Immature natural killer cell (primary cell): ENCODE measurements around the gene ANKRD52. TPM values are rescaled to one million over a fixed set of nuclear protein-coding genes. Genes with fewer than 3 reads are reported as not detected.
A peak's percentile ranks its signal among the peaks of the same experiment; 100 is the strongest.
"Not testable (repeated sequence)": the region's sequence is repeated elsewhere in the genome, so short reads cannot be mapped to it uniquely, and the experiment has no call there.

Source experiments
- DNase-seq, 3 donors: peaks; one replicate each; pipeline ENCODE4 v3.0.0; 2022; ENCODE audit warnings: mixed read lengths in 1 of 3
- H3K27ac Mint-ChIP-seq, 6 donors: one replicate each; pipeline ENCODE4 v1.8.0; 2020; ENCODE audit warnings: mixed read lengths in 6 of 6, mild to moderate bottlenecking in 5 of 6, inconsistent platforms in 4 of 6, moderate library complexity in 3 of 6
- H3K27me3 Mint-ChIP-seq, 3 donors: one replicate each; pipeline ENCODE4 v1.8.0; 2020 to 2021; ENCODE audit warnings: low read depth in 3 of 3, mild to moderate bottlenecking in 3 of 3, mixed read lengths in 3 of 3, moderate library complexity in 3 of 3, inconsistent platforms in 1 of 3
- H3K36me3 Mint-ChIP-seq, 3 donors: one replicate each; pipeline ENCODE4 v1.8.0; 2020; ENCODE audit warnings: mixed read lengths in 3 of 3, inconsistent platforms in 2 of 3, mild to moderate bottlenecking in 2 of 3
- H3K4me1 Mint-ChIP-seq, 2 donors: one replicate each; pipeline ENCODE4 v1.8.0; 2020; ENCODE audit warnings: inconsistent platforms in 2 of 2, mild to moderate bottlenecking in 2 of 2, mixed read lengths in 2 of 2, moderate library complexity in 1 of 2
- H3K4me3 Mint-ChIP-seq, 5 donors: one replicate each; pipeline ENCODE4 v1.8.0; 2020; ENCODE audit warnings: mild to moderate bottlenecking in 5 of 5, mixed read lengths in 5 of 5, inconsistent platforms in 3 of 5, moderate library complexity in 3 of 5
- H3K9me3 Mint-ChIP-seq, 6 donors: one replicate each; pipeline ENCODE4 v1.8.0; 2020; ENCODE audit warnings: mild to moderate bottlenecking in 6 of 6, mixed read lengths in 6 of 6, inconsistent platforms in 4 of 6, moderate library complexity in 3 of 6
- polyA plus RNA-seq, 3 donors: library from polyadenylated mRNA; unstranded; fragments of 300-500 nt; fragmentation: Illumina TruSeq; gene quantifications; one replicate each; pipeline ENCODE4 v1.2.3, GENCODE V29; 2021

The ANKRD52 gene
- polyA plus RNA-seq, 3 donors from 2014 or later, result 3.2 to 23.3 (median 3.7) TPM

GRCh38 chr12:56206452-56207166 is 51.6 kb downstream of the ANKRD52 start:
- no peaks in the 10 kb centered on the region for H3K9me3 Mint-ChIP-seq
- H3K27ac Mint-ChIP-seq, result peak overlapping the region in 3 of 6 donors; percentile 25 to 53 (median 31)
- peaks cover 0 to 5% of the 10 kb centered on the region in 2 donors for H3K4me1 Mint-ChIP-seq
- peak in 1 of 3 donors; percentile 29 for DNase-seq
- H3K4me3 Mint-ChIP-seq, result no peak overlapping the region
- peaks cover 13 to 34% (median 23%) of the 10 kb centered on the region in 3 donors for H3K36me3 Mint-ChIP-seq
- no peaks in the 10 kb centered on the region for H3K27me3 Mint-ChIP-seq

DNA sequence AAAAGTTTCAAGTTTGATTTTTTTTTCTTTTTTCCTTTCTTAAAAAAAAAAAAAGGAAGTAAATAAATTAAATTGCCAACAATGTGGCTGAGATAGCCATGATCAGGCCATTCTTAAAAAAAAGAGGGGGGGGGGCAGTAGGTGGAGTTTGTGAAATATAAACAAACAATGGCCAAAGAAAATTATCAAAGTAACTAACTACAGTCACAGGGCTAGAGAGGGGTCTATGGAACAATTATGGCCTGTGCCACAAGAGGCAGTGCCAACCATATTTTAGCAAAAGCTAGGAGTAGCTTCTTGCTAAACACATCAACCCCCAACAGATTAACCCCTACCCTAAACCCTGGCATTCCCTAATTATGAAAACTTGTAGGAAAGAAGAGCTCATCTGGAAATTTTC is 52.7 kb downstream of the ANKRD52 start:
- Mint-ChIP-seq H3K27me3 (no peaks in the 10 kb centered on the region), H3K36me3 (peaks cover 10 to 28% (median 19%) of the 10 kb centered on the region in 3 donors), H3K4me3 (no peak overlapping the region), H3K9me3 (no peaks in the 10 kb centered on the region), H3K27ac (peak overlapping the region in 1 of 6 donors; percentile 28), H3K4me1 (peaks cover 0 to 5% of the 10 kb centered on the region in 2 donors)
- DNase-seq, result no peak

DNA sequence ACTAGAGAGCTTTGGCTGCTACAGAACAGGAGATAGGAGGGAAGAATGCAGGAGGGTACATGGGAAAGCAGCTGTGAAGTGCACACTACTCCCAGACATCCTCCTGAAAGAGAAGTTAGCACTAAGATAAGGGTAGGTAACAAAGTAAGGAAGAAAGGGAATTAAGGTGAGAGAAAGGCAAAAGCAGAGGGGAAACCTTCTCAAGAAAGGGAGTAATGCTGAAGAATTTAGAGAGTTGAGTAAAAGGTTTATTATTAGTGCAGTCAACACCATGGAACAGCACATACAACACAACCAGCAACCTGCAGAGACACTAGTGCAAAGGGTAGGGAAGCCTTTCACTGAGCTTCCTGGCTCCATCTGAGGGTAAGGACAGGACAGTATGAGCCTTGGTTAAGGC is 53.9 kb downstream of the ANKRD52 start:
- Mint-ChIP-seq H3K27me3 (no peaks in the 10 kb centered on the region), H3K4me3 (no peak overlapping the region), H3K27ac (peak overlapping the region in 2 of 6 donors; percentile 70 to 73), H3K36me3 (peaks cover 10 to 20% (median 16%) of the 10 kb centered on the region in 3 donors), H3K9me3 (no peaks in the 10 kb centered on the region), H3K4me1 (peaks cover 0 to 5% of the 10 kb centered on the region in 2 donors)
- no peak for DNase-seq

DNA sequence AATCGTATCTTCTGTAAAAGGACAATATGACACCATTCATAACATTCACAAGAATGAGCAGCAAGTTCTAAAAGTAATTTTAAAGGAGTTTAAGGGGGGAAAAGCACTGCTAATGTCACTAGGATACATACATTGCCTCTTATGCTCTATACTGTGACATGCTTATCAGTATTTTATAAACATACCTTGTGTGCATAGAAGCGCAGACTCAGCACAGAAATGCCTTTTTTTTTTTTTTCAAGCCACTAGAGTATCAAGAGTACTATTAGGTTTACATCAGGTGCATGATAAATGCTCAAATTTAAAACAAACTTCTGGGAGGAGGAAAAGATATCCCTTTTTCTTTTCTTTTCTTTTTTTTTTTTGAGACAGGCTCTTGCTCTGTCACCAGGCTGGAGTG is 55.3 kb downstream of the ANKRD52 start:
- Mint-ChIP-seq H3K4me1 (peaks cover 0 to 5% of the 10 kb centered on the region in 2 donors), H3K36me3 (peaks cover 10 to 16% (median 15%) of the 10 kb centered on the region in 3 donors), H3K4me3 (no peak overlapping the region), H3K27ac (peak overlapping the region in 3 of 6 donors; percentile 1 to 37 (median 20)), H3K27me3 (peaks cover 0 to 1% (median 0%) of the 10 kb centered on the region in 3 donors), H3K9me3 (no peaks in the 10 kb centered on the region)
- no peak for DNase-seq

DNA sequence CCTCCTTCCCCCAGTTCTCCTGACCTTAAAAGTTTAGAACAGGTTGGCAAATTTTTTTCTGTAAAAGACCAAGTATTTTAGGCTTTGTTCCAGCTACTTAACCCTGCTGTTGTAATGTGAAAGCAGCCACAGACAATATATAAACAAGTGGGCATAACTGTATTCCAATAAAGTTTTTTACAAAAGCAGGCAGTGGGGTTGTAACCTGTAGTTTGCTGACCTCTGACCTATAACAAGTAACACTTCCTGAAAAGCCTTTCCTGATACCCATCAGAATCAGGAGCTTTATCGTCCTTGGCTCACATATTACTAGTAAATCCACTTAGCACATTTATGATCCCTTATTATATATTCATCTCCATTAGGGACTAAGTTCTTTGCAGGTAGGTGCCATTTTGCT is 55.8 kb downstream of the ANKRD52 start:
- no peak for DNase-seq
- Mint-ChIP-seq H3K4me1 (peaks cover 0 to 5% of the 10 kb centered on the region in 2 donors), H3K36me3 (peaks cover 5 to 13% (median 10%) of the 10 kb centered on the region in 3 donors), H3K27ac (peak overlapping the region in 3 of 6 donors; percentile 1 to 57 (median 20)), H3K4me3 (no peak overlapping the region), H3K9me3 (no peaks in the 10 kb centered on the region), H3K27me3 (peaks cover 0 to 1% (median 0%) of the 10 kb centered on the region in 3 donors)

- Mint-ChIP-seq H3K4me1 (peaks cover 0 to 5% of the 10 kb centered on the region in 2 donors), H3K9me3 (no peaks in the 10 kb centered on the region), H3K27ac (peak overlapping the region in 1 of 6 donors; percentile 17), H3K27me3 (peaks cover 0 to 1% (median 0%) of the 10 kb centered on the region in 3 donors), H3K36me3 (peaks cover 0 to 4% (median 0%) of the 10 kb centered on the region in 3 donors), H3K4me3 (no peak overlapping the region)
- no peak for DNase-seq
These were observed 59.3 kb downstream of the ANKRD52 start for GRCh38 chr12:56198836-56199235.

- H3K27ac Mint-ChIP-seq, result peak overlapping the region in 1 of 6 donors; percentile 5
- peaks cover 0 to 3% (median 0%) of the 10 kb centered on the region in 3 donors for H3K27me3 Mint-ChIP-seq
- H3K4me1 Mint-ChIP-seq, result peaks cover 3 to 10% of the 10 kb centered on the region in 2 donors
- H3K9me3 Mint-ChIP-seq, result no peaks in the 10 kb centered on the region
- H3K36me3 Mint-ChIP-seq, result peaks cover 0 to 4% (median 0%) of the 10 kb centered on the region in 3 donors
- no peak overlapping the region for H3K4me3 Mint-ChIP-seq
- no peak for DNase-seq
These were observed 60.1 kb downstream of the ANKRD52 start for GRCh38 chr12:56197921-56198635.

DNA sequence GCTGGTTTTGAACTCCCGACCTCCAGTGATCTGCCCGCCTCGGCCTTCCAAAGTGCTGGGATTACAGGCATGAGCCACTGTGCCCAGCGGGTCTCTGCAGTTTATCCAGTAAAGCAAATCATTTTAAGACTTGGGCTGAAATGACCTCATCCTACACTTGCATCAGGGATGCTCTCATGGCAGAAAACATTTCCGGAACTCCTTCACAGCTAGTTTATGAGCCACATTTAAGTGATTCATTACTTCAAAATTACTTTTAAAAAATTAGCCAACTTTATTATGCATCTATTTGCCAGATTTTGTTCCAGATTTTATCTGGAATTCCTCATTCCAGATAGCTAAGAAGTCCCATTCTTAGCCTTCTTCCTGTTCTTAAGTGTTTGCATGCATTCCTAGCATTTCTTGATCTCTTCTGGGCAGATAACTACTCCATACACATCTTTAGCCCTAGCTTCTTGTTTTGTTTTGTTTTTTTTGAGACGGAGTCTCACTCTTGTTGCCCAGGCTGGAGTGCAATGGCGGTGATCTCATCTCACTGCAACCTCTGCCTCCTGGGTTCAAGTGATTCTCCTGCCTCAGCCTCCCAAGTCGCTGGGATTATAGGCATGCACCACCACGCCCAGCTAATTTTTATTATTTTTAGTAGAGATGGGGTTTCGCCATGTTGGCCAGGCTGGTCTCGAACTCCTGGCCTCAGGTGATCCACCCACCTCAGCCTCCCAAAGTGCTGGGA is 61.2 kb downstream of the ANKRD52 start:
- H3K27ac Mint-ChIP-seq, H3K4me3 Mint-ChIP-seq, H3K36me3 Mint-ChIP-seq, H3K9me3 Mint-ChIP-seq, DNase-seq, H3K27me3 Mint-ChIP-seq: not testable (repeated sequence)
- peaks cover 9 to 13% of the 10 kb centered on the region in 2 donors for H3K4me1 Mint-ChIP-seq

DNA sequence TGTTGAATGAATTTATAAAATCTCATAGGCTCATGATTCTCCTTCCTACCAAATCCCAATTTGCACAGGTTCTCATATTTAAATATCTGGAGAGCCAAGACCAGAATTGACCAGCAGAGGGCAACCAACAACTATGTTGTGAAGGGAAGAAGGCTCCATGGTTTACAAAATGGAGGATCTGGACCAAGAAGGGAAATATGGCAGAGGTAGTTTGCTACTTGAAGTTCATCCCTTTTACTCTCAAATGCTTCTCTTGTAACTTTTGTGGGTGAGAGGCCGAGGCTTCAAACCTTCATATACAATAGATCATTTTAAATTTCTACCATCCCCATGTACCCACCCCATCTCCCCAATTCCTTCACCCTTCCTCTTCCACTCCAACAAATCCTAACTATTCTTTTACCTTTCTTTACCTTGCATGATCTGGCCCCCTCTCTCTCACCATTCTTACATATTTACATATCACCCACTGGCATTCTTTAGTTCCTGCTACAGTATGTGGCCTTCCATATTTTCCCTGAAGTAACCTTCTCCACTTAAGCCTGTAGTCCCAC is 65.1 kb downstream of the ANKRD52 start:
- Mint-ChIP-seq H3K4me1 (peaks cover 28 to 37% of the 10 kb centered on the region in 2 donors), H3K9me3 (no peaks in the 10 kb centered on the region), H3K27me3 (peaks cover 10 to 18% (median 17%) of the 10 kb centered on the region in 3 donors), H3K27ac (peak overlapping the region in 4 of 6 donors; percentile 36 to 88 (median 62)), H3K4me3 (peak overlapping the region; percentile 12 to 46 (median 37)), H3K36me3 (peaks cover 0 to 4% (median 0%) of the 10 kb centered on the region in 3 donors)
- peak; percentile 67 to 75 (median 72) for DNase-seq

DNA sequence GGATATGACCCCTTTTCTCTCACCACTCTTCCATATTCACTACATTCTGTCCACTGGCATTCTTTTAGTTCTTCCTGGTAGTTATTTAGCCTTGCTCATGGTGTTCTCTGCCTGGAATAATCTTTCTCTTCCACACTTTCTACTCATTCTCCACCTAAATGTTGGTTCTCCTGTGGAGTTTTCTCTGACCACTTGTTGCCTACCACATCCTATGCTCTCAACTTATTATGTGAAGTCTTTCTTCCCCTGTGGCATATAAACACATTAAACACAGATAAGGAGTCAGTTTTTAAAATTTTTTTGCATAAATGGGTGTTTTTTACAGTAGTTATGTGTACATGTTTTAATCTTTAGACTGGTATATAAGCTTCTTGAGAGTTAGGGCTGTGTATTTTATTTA is 65.6 kb downstream of the ANKRD52 start:
- Mint-ChIP-seq H3K27me3 (peaks cover 10 to 18% (median 17%) of the 10 kb centered on the region in 3 donors), H3K4me1 (peaks cover 33 to 43% of the 10 kb centered on the region in 2 donors), H3K36me3 (peaks cover 0 to 4% (median 0%) of the 10 kb centered on the region in 3 donors), H3K4me3 (peak overlapping the region; percentile 12 to 46 (median 37)), H3K9me3 (no peaks in the 10 kb centered on the region), H3K27ac (peak overlapping the region in 5 of 6 donors; percentile 12 to 88 (median 41))
- peak in 1 of 3 donors; percentile 12 for DNase-seq

- Mint-ChIP-seq H3K9me3 (no peaks in the 10 kb centered on the region), H3K4me3 (peak overlapping the region; percentile 92 to 98 (median 97)), H3K27me3 (peaks cover 10 to 18% (median 17%) of the 10 kb centered on the region in 3 donors), H3K36me3 (peaks cover 2 to 4% (median 4%) of the 10 kb centered on the region in 3 donors), H3K4me1 (peaks cover 43 to 58% of the 10 kb centered on the region in 2 donors), H3K27ac (peak overlapping the region; percentile 92 to 98 (median 96))
- no peak for DNase-seq
These were observed 67.5 kb downstream of the ANKRD52 start for GRCh38 chr12:56190695-56191155.

GRCh38 chr12:56189918-56190694 is 68.1 kb downstream of the ANKRD52 start:
- H3K9me3 Mint-ChIP-seq, result no peaks in the 10 kb centered on the region
- H3K36me3 Mint-ChIP-seq, result peaks cover 3 to 4% (median 4%) of the 10 kb centered on the region in 3 donors
- peaks cover 10 to 18% (median 17%) of the 10 kb centered on the region in 3 donors for H3K27me3 Mint-ChIP-seq
- peaks cover 43 to 60% of the 10 kb centered on the region in 2 donors for H3K4me1 Mint-ChIP-seq
- DNase-seq, result peak; percentile 72 to 74 (median 74)
- H3K4me3 Mint-ChIP-seq, result peak overlapping the region; percentile 92 to 98 (median 97)
- peak overlapping the region; percentile 92 to 98 (median 96) for H3K27ac Mint-ChIP-seq
